HCT116 (cell line): Measurements from ENCODE around the gene JCAD. TPM values are rescaled to one million over a fixed set of nuclear protein-coding genes. Genes with fewer than 3 reads are reported as not detected.
"Not testable (repeated sequence)": the region's sequence is repeated elsewhere in the genome, so short reads cannot be mapped to it uniquely, and the experiment has no call there.

Source experiments
- ATAC-seq: fragments of 200-7000 bp; cut with Tn5 transposase; 2 replicates; pipeline ENCODE4 v1.9.1; 2020; ENCODE audit warnings: mild to moderate bottlenecking, moderate library complexity
- BruUV-seq: library from RNA; stranded (reverse); fragments of 400-500 nt; replicated peaks from 2 replicates; lab custom pipeline; 2021; lab: Mats Ljungman, UMichigan
- CTCF ChIA-PET: fragments of 300-600 bp; sonication (Branson Sonifier 250); formaldehyde crosslinking; loops from one replicate; lab custom pipeline; 2021; ENCODE audit warnings: antibody characterized with exemption; lab: Charles Lee
- POLR2A ChIA-PET: fragments of 300-600, 350-600 bp; sonication (Branson Sonifier 250); formaldehyde crosslinking; loops from one replicate; lab custom pipeline; 2021; ENCODE audit warnings: antibody characterized with exemption; lab: Charles Lee
- RAD21 ChIA-PET, 2 experiments: fragments of 300-600 bp; sonication (Branson Sonifier 250); formaldehyde crosslinking; loops; one replicate each; lab custom pipeline; 2023; ENCODE audit warnings: low total read pairs in 2 of 2; ENCODE audit not compliant: uncharacterized antibody in 2 of 2, unreplicated experiment in 2 of 2, low non-redundant PET in 1 of 2; lab: Charles Lee
- DNase-seq: peaks from one replicate; pipeline ENCODE4 v3.0.0-alpha.2; 2010; ENCODE audit warnings: low read depth, low spot score
- H2AFZ ChIP-seq: fragments of 200-600 bp; shearing (Covaris generic), sonication (generic); 2 replicates; pipeline ENCODE4 v1.6.1; 2017; ENCODE audit warnings: low read depth, mixed run types, mixed read lengths, antibody characterized with exemption, low read length; ENCODE audit not compliant: poor library complexity, severe bottlenecking
- H3K27ac ChIP-seq: 2 replicates; pipeline ENCODE4 v1.5.1; 2012; ENCODE audit warnings: low read depth, low read length
- H3K27me3 ChIP-seq: fragments of 200-600 bp; sonication (generic); 2 replicates; pipeline ENCODE4 v1.6.1; 2016; ENCODE audit warnings: mixed run types, low read length, mixed read lengths; ENCODE audit not compliant: insufficient read depth
- H3K36me3 ChIP-seq, 2 experiments: fragments of 200-500 bp in 1 of 2; fragments of 200-600 bp in 1 of 2; sonication (Bioruptor generic) in 1 of 2; sonication (generic) in 1 of 2; 2 replicates each; pipeline versions ENCODE4 v1.5.1 to v1.6.1; 2014 to 2016; ENCODE audit warnings: low read length in 2 of 2, inconsistent platforms in 1 of 2, mixed read lengths in 1 of 2, mixed run types in 1 of 2; ENCODE audit not compliant: insufficient read depth in 2 of 2, control insufficient read depth in 1 of 2
- H3K4me1 ChIP-seq, 2 experiments: fragments of 200-600 bp in 1 of 2; sonication (generic) in 1 of 2; 2 replicates each; pipeline versions ENCODE4 v1.5.1 to v1.6.1; 2012 to 2017; ENCODE audit warnings: low read length in 2 of 2, inconsistent platforms in 1 of 2, mild to moderate bottlenecking in 1 of 2, mixed read lengths in 1 of 2, mixed run types in 1 of 2, moderate library complexity in 1 of 2; ENCODE audit not compliant: insufficient read depth in 2 of 2, control insufficient read depth in 1 of 2
- H3K4me2 ChIP-seq: fragments of 200-600 bp; sonication (generic); 2 replicates; pipeline ENCODE4 v1.6.1; 2017; ENCODE audit warnings: mixed run types, low read length, mixed read lengths
- H3K4me3 ChIP-seq, 2 experiments: fragments of 200-600 bp in 1 of 2; sonication (generic) in 1 of 2; replicated peaks in 1 of 2; 2 replicates each; pipeline ENCODE4 v1.5.1; 2011 to 2016; ENCODE audit warnings: low read length in 2 of 2, control low read depth in 1 of 2, low read depth in 1 of 2, mild to moderate bottlenecking in 1 of 2, mixed read lengths in 1 of 2, mixed run types in 1 of 2
- H3K79me2 ChIP-seq: fragments of 200-600 bp; sonication (generic); 2 replicates; pipeline ENCODE4 v1.6.1; 2017; ENCODE audit warnings: mild to moderate bottlenecking, mixed run types, low read length, moderate library complexity, mixed read lengths; ENCODE audit not compliant: insufficient read depth
- H3K9ac ChIP-seq: fragments of 200-600 bp; sonication (generic); 2 replicates; pipeline ENCODE4 v1.6.1; 2016; ENCODE audit warnings: low read length, mixed read lengths
- H3K9me2 ChIP-seq: fragments of 200-600 bp; sonication (generic), shearing (Covaris generic); 2 replicates; pipeline ENCODE4 v1.6.1; 2017; ENCODE audit warnings: mixed run types, mild to moderate bottlenecking, moderate library complexity; ENCODE audit not compliant: insufficient read depth
- H3K9me3 ChIP-seq, 2 experiments: fragments of 200-500 bp in 1 of 2; fragments of 200-600 bp in 1 of 2; sonication (Bioruptor generic) in 1 of 2; sonication (generic) in 1 of 2; 2 replicates each; pipeline ENCODE4 v1.6.1; 2014 to 2017; ENCODE audit warnings: low read length in 2 of 2, mixed read lengths in 2 of 2, inconsistent platforms in 1 of 2, low read depth in 1 of 2, mild to moderate bottlenecking in 1 of 2, mixed run types in 1 of 2, moderate library complexity in 1 of 2; ENCODE audit not compliant: control insufficient read depth in 1 of 2, insufficient read depth in 1 of 2
- H4K20me1 ChIP-seq: fragments of 200-600 bp; sonication (generic), shearing (Covaris generic); 2 replicates; pipeline ENCODE4 v1.6.1; 2017; ENCODE audit warnings: mixed run types, mild to moderate bottlenecking, moderate library complexity; ENCODE audit not compliant: insufficient read depth
- CBX3 ChIP-seq: IDR thresholded peaks from 2 replicates; pipeline ENCODE4 v1.6.1; 2012; ENCODE audit warnings: low read depth
- CEBPB ChIP-seq: IDR thresholded peaks from 2 replicates; pipeline ENCODE4 v1.6.1; 2012; ENCODE audit warnings: low read depth
- CTCF ChIP-seq, 3 experiments: fragments of 200-600 bp in 1 of 3; sonication (generic) in 1 of 3; IDR thresholded peaks in 2 of 3; conservative IDR thresholded peaks in 1 of 3; 2 replicates each; pipeline ENCODE4 v1.5.1; 2012 to 2017; ENCODE audit warnings: low read depth in 2 of 3, low read length in 2 of 3, antibody characterized with exemption in 1 of 3, borderline replicate concordance in 1 of 3, control low read depth in 1 of 3, mild to moderate bottlenecking in 1 of 3, mixed read lengths in 1 of 3, mixed run types in 1 of 3, moderate library complexity in 1 of 3; ENCODE audit not compliant: insufficient read depth in 1 of 3
- EZH2 ChIP-seq: fragments of 200-600 bp; sonication (generic); IDR thresholded peaks from 2 replicates; pipeline ENCODE4 v1.6.1; 2017; ENCODE audit warnings: antibody characterized with exemption, mixed run types
- MAX ChIP-seq: IDR thresholded peaks from 2 replicates; pipeline ENCODE4 v1.6.1; 2012
- POLR2AphosphoS5 ChIP-seq: IDR thresholded peaks from 2 replicates; pipeline ENCODE4 v1.6.1; 2011; ENCODE audit warnings: mild to moderate bottlenecking, low read depth, low read length, moderate library complexity
- SRF ChIP-seq: IDR thresholded peaks from 2 replicates; pipeline ENCODE4 v1.6.1; 2012; ENCODE audit warnings: low read depth
- TCF7L2 ChIP-seq: IDR thresholded peaks from 2 replicates; pipeline ENCODE4 v1.7.0; 2011; ENCODE audit warnings: borderline replicate concordance, inconsistent platforms; ENCODE audit not compliant: insufficient read depth, insufficient read length; ENCODE audit errors: extremely low read depth
- ZFX ChIP-seq: fragments of 450-650 bp; IDR thresholded peaks from 2 replicates; pipeline ENCODE4 v1.6.1; 2017
- ZNF274 ChIP-seq: fragments of 200-500 bp; sonication (Bioruptor generic); IDR thresholded peaks from 2 replicates; pipeline ENCODE4 v1.6.1; 2014; ENCODE audit warnings: mild to moderate bottlenecking, low read depth, low read length, inconsistent platforms
- intact Hi-C: fragments of 100-400 bp; cut with micrococcal nuclease; formaldehyde crosslinking; loops from 2 replicates; pipeline ENCODE4 v1.10.0; 2022
- total RNA-seq: library from RNA; stranded (reverse); gene quantifications from one replicate; pipeline ENCODE4 v1.2.1, GENCODE V29; 2021; ENCODE audit not compliant: unreplicated experiment

The JCAD gene
- total RNA-seq, 1 experiment from 2014 or later = 17.5 TPM

- Histone ChIP-seq H3K9me3 (peaks cover 6% of the 10 kb centered on the region in 2 experiments; a peak in 2 of 4 replicates), H3K4me2 (no peak overlapping the region), H3K27ac (no peak overlapping the region), H3K36me3 (no peaks in the 10 kb centered on the region), H3K4me3 (no peak overlapping the region), H2AFZ (no peak overlapping the region), H3K4me1 (no peaks in the 10 kb centered on the region), H3K27me3 (no peaks in the 10 kb centered on the region), H3K9ac (no peak overlapping the region), H3K79me2 (no peaks in the 10 kb centered on the region), H4K20me1 (no peaks in the 10 kb centered on the region), H3K9me2 (no peaks in the 10 kb centered on the region)
- CTCF ChIA-PET = no interaction called here
- TF ChIP-seq SRF (no peak), CEBPB (no peak), EZH2 (no peak), CTCF (IDR thresholded peaks at IDR 0.05 in 2 of 3, conservative IDR thresholded peaks at IDR 0.05 in 1 of 3; ENCODE audit: borderline replicate concordance in 1 of 3, insufficient read depth in 1 of 3, low read depth in 2 of 3, low read length in 2 of 3) (no peak), TCF7L2 (no peak), ZFX (no peak), MAX (no peak), POLR2AphosphoS5 (no peak), ZNF274 (no peak), CBX3 (no peak)
- DNase-seq (no peak), ATAC-seq (no peak)
- POLR2A ChIA-PET = no interaction called here
- no TSS peak for BruUV-seq
- RAD21 ChIA-PET = no interaction called here
- intact Hi-C loops = no loop called here
Measured at GRCh38 chr10:29980084-29980483, 79.3 kb downstream of the JCAD start.

- H3K79me2 ChIP-seq, H3K9me2 ChIP-seq, H3K9me3 ChIP-seq, CTCF ChIA-PET, H4K20me1 ChIP-seq, H3K4me1 ChIP-seq, POLR2A ChIA-PET, DNase-seq, ATAC-seq, H2AFZ ChIP-seq, H3K9ac ChIP-seq, BruUV-seq, intact Hi-C loops, H3K27ac ChIP-seq, H3K4me3 ChIP-seq, H3K27me3 ChIP-seq, RAD21 ChIA-PET, H3K4me2 ChIP-seq, H3K36me3 ChIP-seq: not testable (repeated sequence)
Measured at GRCh38 chr10:29979421-29979779, 80.0 kb downstream of the JCAD start.
